HG02973 (cell line): ENCODE data around the gene NUTM1.

Experiments
- ATAC-seq: cut with Tn5 transposase; IDR thresholded peaks from one replicate; pipeline ENCODE4 v1.9.1; 2021; ENCODE audit warnings: moderate library complexity; ENCODE audit not compliant: unreplicated experiment

NUTM1 gene

GRCh38 chr15:34342737-34343575, at the start of gene NUTM1, which contains the start of gene NOP10:
NUTM1 (plus strand) TSS chr15:34343315; CDS start chr15:34343697, 382 bp downstream.
NOP10 (minus strand) TSS chr15:34343136; CDS start chr15:34343073, 63 bp downstream.
- peak; percentile 80 for ATAC-seq

GRCh38 chr15:34297059-34297458, 46.1 kb upstream of the NUTM1 start:
- ATAC-seq = no peak

GRCh38 chr15:34301058-34301457, 42.1 kb upstream of the NUTM1 start:
- ATAC-seq = no peak

GRCh38 chr15:34304613-34305012, 38.5 kb upstream of the NUTM1 start:
- no peak for ATAC-seq

- no peak for ATAC-seq
Observed at GRCh38 chr15:34311563-34311962, 31.6 kb upstream of the NUTM1 start.

GRCh38 chr15:34314491-34315490, 28.3 kb upstream of the NUTM1 start:
- ATAC-seq = no peak

GRCh38 chr15:34318277-34319079, 24.6 kb upstream of the NUTM1 start:
- ATAC-seq = peak; percentile 52

- ATAC-seq = no peak
Observed at GRCh38 chr15:34323217-34323616, 19.9 kb upstream of the NUTM1 start.

- ATAC-seq = no peak
Observed at GRCh38 chr15:34324933-34325332, 18.2 kb upstream of the NUTM1 start.

GRCh38 chr15:34325368-34325767, 17.7 kb upstream of the NUTM1 start:
- no peak for ATAC-seq

GRCh38 chr15:34327906-34328305, 15.2 kb upstream of the NUTM1 start:
- no peak for ATAC-seq

- no peak for ATAC-seq
Observed at GRCh38 chr15:34329006-34329405, 14.1 kb upstream of the NUTM1 start.

- no peak for ATAC-seq
Observed at GRCh38 chr15:34330279-34330678, 12.8 kb upstream of the NUTM1 start.

- no peak for ATAC-seq
Observed at GRCh38 chr15:34331809-34332208, 11.3 kb upstream of the NUTM1 start.

GRCh38 chr15:34332553-34333120, 10.5 kb upstream of the NUTM1 start:
- no peak for ATAC-seq

- no peak for ATAC-seq
Observed at GRCh38 chr15:34334672-34335071, 8.4 kb upstream of the NUTM1 start.

GRCh38 chr15:34335176-34336032, 7.7 kb upstream of the NUTM1 start:
- no peak for ATAC-seq

- no peak for ATAC-seq
Observed at GRCh38 chr15:34336231-34336990, 6.7 kb upstream of the NUTM1 start.
